HCT116 (cell line): Measurements from ENCODE around the gene SFXN1. TPM values are rescaled to one million over a fixed set of nuclear protein-coding genes. Genes with fewer than 3 reads are reported as not detected.

ENCODE experiments used
- ATAC-seq: fragments of 200-7000 bp; cut with Tn5 transposase; 2 replicates; pipeline ENCODE4 v1.9.1; 2020; ENCODE audit warnings: mild to moderate bottlenecking, moderate library complexity
- BruUV-seq: library from RNA; stranded (reverse); fragments of 400-500 nt; replicated peaks from 2 replicates; lab custom pipeline; 2021; lab: Mats Ljungman, UMichigan
- CTCF ChIA-PET: fragments of 300-600 bp; sonication (Branson Sonifier 250); formaldehyde crosslinking; loops from one replicate; lab custom pipeline; 2021; ENCODE audit warnings: antibody characterized with exemption; lab: Charles Lee
- POLR2A ChIA-PET: fragments of 300-600, 350-600 bp; sonication (Branson Sonifier 250); formaldehyde crosslinking; loops from one replicate; lab custom pipeline; 2021; ENCODE audit warnings: antibody characterized with exemption; lab: Charles Lee
- RAD21 ChIA-PET, 2 experiments: fragments of 300-600 bp; sonication (Branson Sonifier 250); formaldehyde crosslinking; loops; one replicate each; lab custom pipeline; 2023; ENCODE audit warnings: low total read pairs in 2 of 2; ENCODE audit not compliant: uncharacterized antibody in 2 of 2, unreplicated experiment in 2 of 2, low non-redundant PET in 1 of 2; lab: Charles Lee
- DNase-seq: peaks from one replicate; pipeline ENCODE4 v3.0.0-alpha.2; 2010; ENCODE audit warnings: low read depth, low spot score
- H2AFZ ChIP-seq: fragments of 200-600 bp; shearing (Covaris generic), sonication (generic); 2 replicates; pipeline ENCODE4 v1.6.1; 2017; ENCODE audit warnings: low read depth, mixed run types, mixed read lengths, antibody characterized with exemption, low read length; ENCODE audit not compliant: poor library complexity, severe bottlenecking
- H3K27ac ChIP-seq: 2 replicates; pipeline ENCODE4 v1.5.1; 2012; ENCODE audit warnings: low read depth, low read length
- H3K27me3 ChIP-seq: fragments of 200-600 bp; sonication (generic); 2 replicates; pipeline ENCODE4 v1.6.1; 2016; ENCODE audit warnings: mixed run types, low read length, mixed read lengths; ENCODE audit not compliant: insufficient read depth
- H3K36me3 ChIP-seq, 2 experiments: fragments of 200-500 bp in 1 of 2; fragments of 200-600 bp in 1 of 2; sonication (Bioruptor generic) in 1 of 2; sonication (generic) in 1 of 2; 2 replicates each; pipeline versions ENCODE4 v1.5.1 to v1.6.1; 2014 to 2016; ENCODE audit warnings: low read length in 2 of 2, inconsistent platforms in 1 of 2, mixed read lengths in 1 of 2, mixed run types in 1 of 2; ENCODE audit not compliant: insufficient read depth in 2 of 2, control insufficient read depth in 1 of 2
- H3K4me1 ChIP-seq, 2 experiments: fragments of 200-600 bp in 1 of 2; sonication (generic) in 1 of 2; 2 replicates each; pipeline versions ENCODE4 v1.5.1 to v1.6.1; 2012 to 2017; ENCODE audit warnings: low read length in 2 of 2, inconsistent platforms in 1 of 2, mild to moderate bottlenecking in 1 of 2, mixed read lengths in 1 of 2, mixed run types in 1 of 2, moderate library complexity in 1 of 2; ENCODE audit not compliant: insufficient read depth in 2 of 2, control insufficient read depth in 1 of 2
- H3K4me2 ChIP-seq: fragments of 200-600 bp; sonication (generic); 2 replicates; pipeline ENCODE4 v1.6.1; 2017; ENCODE audit warnings: mixed run types, low read length, mixed read lengths
- H3K4me3 ChIP-seq, 2 experiments: fragments of 200-600 bp in 1 of 2; sonication (generic) in 1 of 2; replicated peaks in 1 of 2; 2 replicates each; pipeline ENCODE4 v1.5.1; 2011 to 2016; ENCODE audit warnings: low read length in 2 of 2, control low read depth in 1 of 2, low read depth in 1 of 2, mild to moderate bottlenecking in 1 of 2, mixed read lengths in 1 of 2, mixed run types in 1 of 2
- H3K79me2 ChIP-seq: fragments of 200-600 bp; sonication (generic); 2 replicates; pipeline ENCODE4 v1.6.1; 2017; ENCODE audit warnings: mild to moderate bottlenecking, mixed run types, low read length, moderate library complexity, mixed read lengths; ENCODE audit not compliant: insufficient read depth
- H3K9ac ChIP-seq: fragments of 200-600 bp; sonication (generic); 2 replicates; pipeline ENCODE4 v1.6.1; 2016; ENCODE audit warnings: low read length, mixed read lengths
- H3K9me2 ChIP-seq: fragments of 200-600 bp; sonication (generic), shearing (Covaris generic); 2 replicates; pipeline ENCODE4 v1.6.1; 2017; ENCODE audit warnings: mixed run types, mild to moderate bottlenecking, moderate library complexity; ENCODE audit not compliant: insufficient read depth
- H3K9me3 ChIP-seq, 2 experiments: fragments of 200-500 bp in 1 of 2; fragments of 200-600 bp in 1 of 2; sonication (Bioruptor generic) in 1 of 2; sonication (generic) in 1 of 2; 2 replicates each; pipeline ENCODE4 v1.6.1; 2014 to 2017; ENCODE audit warnings: low read length in 2 of 2, mixed read lengths in 2 of 2, inconsistent platforms in 1 of 2, low read depth in 1 of 2, mild to moderate bottlenecking in 1 of 2, mixed run types in 1 of 2, moderate library complexity in 1 of 2; ENCODE audit not compliant: control insufficient read depth in 1 of 2, insufficient read depth in 1 of 2
- H4K20me1 ChIP-seq: fragments of 200-600 bp; sonication (generic), shearing (Covaris generic); 2 replicates; pipeline ENCODE4 v1.6.1; 2017; ENCODE audit warnings: mixed run types, mild to moderate bottlenecking, moderate library complexity; ENCODE audit not compliant: insufficient read depth
- CBX3 ChIP-seq: IDR thresholded peaks from 2 replicates; pipeline ENCODE4 v1.6.1; 2012; ENCODE audit warnings: low read depth
- CEBPB ChIP-seq: IDR thresholded peaks from 2 replicates; pipeline ENCODE4 v1.6.1; 2012; ENCODE audit warnings: low read depth
- EGR1 ChIP-seq: IDR thresholded peaks from 2 replicates; pipeline ENCODE4 v1.6.1; 2012; ENCODE audit warnings: low read depth
- ELF1 ChIP-seq: IDR thresholded peaks from 2 replicates; pipeline ENCODE4 v1.6.1; 2012; ENCODE audit warnings: low read depth, borderline replicate concordance
- EZH2 ChIP-seq: fragments of 200-600 bp; sonication (generic); IDR thresholded peaks from 2 replicates; pipeline ENCODE4 v1.6.1; 2017; ENCODE audit warnings: antibody characterized with exemption, mixed run types
- FOSL1 ChIP-seq: IDR thresholded peaks from 2 replicates; pipeline ENCODE4 v1.6.1; 2012; ENCODE audit warnings: low read depth
- JUND ChIP-seq: IDR thresholded peaks from 2 replicates; pipeline ENCODE4 v1.6.1; 2012
- MAX ChIP-seq: IDR thresholded peaks from 2 replicates; pipeline ENCODE4 v1.6.1; 2012
- POLR2AphosphoS5 ChIP-seq: IDR thresholded peaks from 2 replicates; pipeline ENCODE4 v1.6.1; 2011; ENCODE audit warnings: mild to moderate bottlenecking, low read depth, low read length, moderate library complexity
- SRF ChIP-seq: IDR thresholded peaks from 2 replicates; pipeline ENCODE4 v1.6.1; 2012; ENCODE audit warnings: low read depth
- YY1 ChIP-seq: IDR thresholded peaks from 2 replicates; pipeline ENCODE4 v1.6.1; 2011; ENCODE audit warnings: low read length, low read depth, moderate library complexity, mild to moderate bottlenecking; ENCODE audit not compliant: insufficient replicate concordance; ENCODE audit errors: extremely low read depth
- ZNF274 ChIP-seq: fragments of 200-500 bp; sonication (Bioruptor generic); IDR thresholded peaks from 2 replicates; pipeline ENCODE4 v1.6.1; 2014; ENCODE audit warnings: mild to moderate bottlenecking, low read depth, low read length, inconsistent platforms
- intact Hi-C: fragments of 100-400 bp; cut with micrococcal nuclease; formaldehyde crosslinking; loops from 2 replicates; pipeline ENCODE4 v1.10.0; 2022
- total RNA-seq: library from RNA; stranded (reverse); gene quantifications from one replicate; pipeline ENCODE4 v1.2.1, GENCODE V29; 2021; ENCODE audit not compliant: unreplicated experiment
- TF ChIP-seq, protein P1 (sequence below): IDR thresholded peaks from 2 replicates; pipeline ENCODE4 v1.6.1; 2012
- TF ChIP-seq, protein P2 (sequence below): IDR thresholded peaks from 2 replicates; pipeline ENCODE4 v1.6.1; 2012; ENCODE audit warnings: low read depth
- TF ChIP-seq, protein P3 (sequence below): IDR thresholded peaks from 2 replicates; pipeline ENCODE4 v1.6.1; 2011; ENCODE audit warnings: mild to moderate bottlenecking, low read length, moderate library complexity; ENCODE audit not compliant: insufficient replicate concordance; ENCODE audit errors: extremely low read depth
- TF ChIP-seq, protein P4 (sequence below), 3 experiments: fragments of 200-600 bp in 1 of 3; sonication (generic) in 1 of 3; IDR thresholded peaks in 2 of 3; conservative IDR thresholded peaks in 1 of 3; 2 replicates each; pipeline ENCODE4 v1.5.1; 2012 to 2017; ENCODE audit warnings: low read depth in 2 of 3, low read length in 2 of 3, antibody characterized with exemption in 1 of 3, borderline replicate concordance in 1 of 3, control low read depth in 1 of 3, mild to moderate bottlenecking in 1 of 3, mixed read lengths in 1 of 3, mixed run types in 1 of 3, moderate library complexity in 1 of 3; ENCODE audit not compliant: insufficient read depth in 1 of 3

SFXN1 gene
- total RNA-seq, 1 experiment from 2014 or later, result 145 TPM

- TF ChIP-seq EZH2, result no peak
- TF ChIP-seq ELF1, result no peak
- no peak for TF ChIP-seq YY1
- no peak for TF ChIP-seq EGR1
- no peak for TF ChIP-seq ZNF274
- TF ChIP-seq, protein P1, sequence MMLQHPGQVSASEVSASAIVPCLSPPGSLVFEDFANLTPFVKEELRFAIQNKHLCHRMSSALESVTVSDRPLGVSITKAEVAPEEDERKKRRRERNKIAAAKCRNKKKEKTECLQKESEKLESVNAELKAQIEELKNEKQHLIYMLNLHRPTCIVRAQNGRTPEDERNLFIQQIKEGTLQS, result no peak
Measured at GRCh38 chr5:175472378-175472777, 6.0 kb upstream of the SFXN1 start (continued).

GRCh38 chr5:175475248-175475647 lies 3.1 kb upstream of the SFXN1 start:
- peaks cover 4 to 14% of the 10 kb centered on the region in 2 experiments; a peak in 3 of 4 replicates for H3K4me1 ChIP-seq
- H3K9me2 ChIP-seq, result no peaks in the 10 kb centered on the region
- H3K36me3 ChIP-seq, result no peaks in the 10 kb centered on the region
- no peak overlapping the region for H3K4me3 ChIP-seq
- ChIA-PET CTCF (interaction anchor here (0.8 kb wide), 1 partner anchor 11 kb away, joined by 4 read pairs; no protein-coding TSS in a partner anchor), RAD21 (no interaction called here), POLR2A (no interaction called here)
- no TSS peak for BruUV-seq
- no peaks in the 10 kb centered on the region for H4K20me1 ChIP-seq
- intact Hi-C loops, result no loop called here
- no peaks in the 10 kb centered on the region for H3K9me3 ChIP-seq
- H3K79me2 ChIP-seq, result peaks cover 18% of the 10 kb centered on the region
- H3K27me3 ChIP-seq, result no peaks in the 10 kb centered on the region
- H3K4me2 ChIP-seq, result no peak overlapping the region
- no peak overlapping the region for H3K9ac ChIP-seq
- ATAC-seq (no peak), DNase-seq (no peak)
- TF ChIP-seq ELF1 (no peak), JUND (no peak), ZNF274 (no peak), CBX3 (no peak), SRF (no peak), MAX (no peak), FOSL1 (no peak), EZH2 (no peak), CEBPB (no peak), EGR1 (no peak), POLR2AphosphoS5 (no peak)
- TF ChIP-seq, protein P2, sequence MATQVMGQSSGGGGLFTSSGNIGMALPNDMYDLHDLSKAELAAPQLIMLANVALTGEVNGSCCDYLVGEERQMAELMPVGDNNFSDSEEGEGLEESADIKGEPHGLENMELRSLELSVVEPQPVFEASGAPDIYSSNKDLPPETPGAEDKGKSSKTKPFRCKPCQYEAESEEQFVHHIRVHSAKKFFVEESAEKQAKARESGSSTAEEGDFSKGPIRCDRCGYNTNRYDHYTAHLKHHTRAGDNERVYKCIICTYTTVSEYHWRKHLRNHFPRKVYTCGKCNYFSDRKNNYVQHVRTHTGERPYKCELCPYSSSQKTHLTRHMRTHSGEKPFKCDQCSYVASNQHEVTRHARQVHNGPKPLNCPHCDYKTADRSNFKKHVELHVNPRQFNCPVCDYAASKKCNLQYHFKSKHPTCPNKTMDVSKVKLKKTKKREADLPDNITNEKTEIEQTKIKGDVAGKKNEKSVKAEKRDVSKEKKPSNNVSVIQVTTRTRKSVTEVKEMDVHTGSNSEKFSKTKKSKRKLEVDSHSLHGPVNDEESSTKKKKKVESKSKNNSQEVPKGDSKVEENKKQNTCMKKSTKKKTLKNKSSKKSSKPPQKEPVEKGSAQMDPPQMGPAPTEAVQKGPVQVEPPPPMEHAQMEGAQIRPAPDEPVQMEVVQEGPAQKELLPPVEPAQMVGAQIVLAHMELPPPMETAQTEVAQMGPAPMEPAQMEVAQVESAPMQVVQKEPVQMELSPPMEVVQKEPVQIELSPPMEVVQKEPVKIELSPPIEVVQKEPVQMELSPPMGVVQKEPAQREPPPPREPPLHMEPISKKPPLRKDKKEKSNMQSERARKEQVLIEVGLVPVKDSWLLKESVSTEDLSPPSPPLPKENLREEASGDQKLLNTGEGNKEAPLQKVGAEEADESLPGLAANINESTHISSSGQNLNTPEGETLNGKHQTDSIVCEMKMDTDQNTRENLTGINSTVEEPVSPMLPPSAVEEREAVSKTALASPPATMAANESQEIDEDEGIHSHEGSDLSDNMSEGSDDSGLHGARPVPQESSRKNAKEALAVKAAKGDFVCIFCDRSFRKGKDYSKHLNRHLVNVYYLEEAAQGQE, result no peak
- TF ChIP-seq, protein P1, result no peak
- TF ChIP-seq, protein P3, sequence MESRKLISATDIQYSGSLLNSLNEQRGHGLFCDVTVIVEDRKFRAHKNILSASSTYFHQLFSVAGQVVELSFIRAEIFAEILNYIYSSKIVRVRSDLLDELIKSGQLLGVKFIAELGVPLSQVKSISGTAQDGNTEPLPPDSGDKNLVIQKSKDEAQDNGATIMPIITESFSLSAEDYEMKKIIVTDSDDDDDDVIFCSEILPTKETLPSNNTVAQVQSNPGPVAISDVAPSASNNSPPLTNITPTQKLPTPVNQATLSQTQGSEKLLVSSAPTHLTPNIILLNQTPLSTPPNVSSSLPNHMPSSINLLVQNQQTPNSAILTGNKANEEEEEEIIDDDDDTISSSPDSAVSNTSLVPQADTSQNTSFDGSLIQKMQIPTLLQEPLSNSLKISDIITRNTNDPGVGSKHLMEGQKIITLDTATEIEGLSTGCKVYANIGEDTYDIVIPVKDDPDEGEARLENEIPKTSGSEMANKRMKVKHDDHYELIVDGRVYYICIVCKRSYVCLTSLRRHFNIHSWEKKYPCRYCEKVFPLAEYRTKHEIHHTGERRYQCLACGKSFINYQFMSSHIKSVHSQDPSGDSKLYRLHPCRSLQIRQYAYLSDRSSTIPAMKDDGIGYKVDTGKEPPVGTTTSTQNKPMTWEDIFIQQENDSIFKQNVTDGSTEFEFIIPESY, result no peak
- TF ChIP-seq, protein P4, sequence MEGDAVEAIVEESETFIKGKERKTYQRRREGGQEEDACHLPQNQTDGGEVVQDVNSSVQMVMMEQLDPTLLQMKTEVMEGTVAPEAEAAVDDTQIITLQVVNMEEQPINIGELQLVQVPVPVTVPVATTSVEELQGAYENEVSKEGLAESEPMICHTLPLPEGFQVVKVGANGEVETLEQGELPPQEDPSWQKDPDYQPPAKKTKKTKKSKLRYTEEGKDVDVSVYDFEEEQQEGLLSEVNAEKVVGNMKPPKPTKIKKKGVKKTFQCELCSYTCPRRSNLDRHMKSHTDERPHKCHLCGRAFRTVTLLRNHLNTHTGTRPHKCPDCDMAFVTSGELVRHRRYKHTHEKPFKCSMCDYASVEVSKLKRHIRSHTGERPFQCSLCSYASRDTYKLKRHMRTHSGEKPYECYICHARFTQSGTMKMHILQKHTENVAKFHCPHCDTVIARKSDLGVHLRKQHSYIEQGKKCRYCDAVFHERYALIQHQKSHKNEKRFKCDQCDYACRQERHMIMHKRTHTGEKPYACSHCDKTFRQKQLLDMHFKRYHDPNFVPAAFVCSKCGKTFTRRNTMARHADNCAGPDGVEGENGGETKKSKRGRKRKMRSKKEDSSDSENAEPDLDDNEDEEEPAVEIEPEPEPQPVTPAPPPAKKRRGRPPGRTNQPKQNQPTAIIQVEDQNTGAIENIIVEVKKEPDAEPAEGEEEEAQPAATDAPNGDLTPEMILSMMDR (IDR thresholded peaks at IDR 0.05 in 2 of 3, conservative IDR thresholded peaks at IDR 0.05 in 1 of 3; ENCODE audit: borderline replicate concordance in 1 of 3, insufficient read depth in 1 of 3, low read depth in 2 of 3, low read length in 2 of 3), result no peak
- H2AFZ ChIP-seq, result no peak overlapping the region
- H3K27ac ChIP-seq, result no peak overlapping the region
